HG03135 (cell line): Measurements from ENCODE around the gene COL2A1.

Experiments
- ATAC-seq: cut with Tn5 transposase; IDR thresholded peaks from one replicate; pipeline ENCODE4 v1.9.1; 2021; ENCODE audit warnings: mild to moderate bottlenecking, moderate library complexity; ENCODE audit not compliant: unreplicated experiment

The COL2A1 gene

DNA sequence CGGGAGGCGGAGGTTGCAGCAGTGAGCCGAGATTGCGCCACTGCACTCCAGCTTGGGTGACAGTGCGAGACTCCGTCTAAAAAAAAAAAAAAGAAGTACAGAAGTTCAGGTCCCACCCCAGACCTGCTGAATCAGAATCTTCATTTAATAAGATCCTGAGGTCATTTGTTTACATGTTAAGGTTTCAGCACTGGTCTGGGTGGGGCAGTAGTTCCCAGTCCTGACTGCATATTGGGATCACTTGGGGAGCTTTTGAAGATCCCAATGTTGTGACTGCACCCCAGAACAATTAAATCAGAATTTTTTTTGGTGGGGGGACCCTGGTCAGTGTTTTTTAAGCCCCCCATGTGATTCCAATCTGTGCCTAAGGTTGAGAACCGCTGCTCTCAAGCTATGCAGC lies 11.7 kb upstream of the COL2A1 start:
- no peak for ATAC-seq

DNA sequence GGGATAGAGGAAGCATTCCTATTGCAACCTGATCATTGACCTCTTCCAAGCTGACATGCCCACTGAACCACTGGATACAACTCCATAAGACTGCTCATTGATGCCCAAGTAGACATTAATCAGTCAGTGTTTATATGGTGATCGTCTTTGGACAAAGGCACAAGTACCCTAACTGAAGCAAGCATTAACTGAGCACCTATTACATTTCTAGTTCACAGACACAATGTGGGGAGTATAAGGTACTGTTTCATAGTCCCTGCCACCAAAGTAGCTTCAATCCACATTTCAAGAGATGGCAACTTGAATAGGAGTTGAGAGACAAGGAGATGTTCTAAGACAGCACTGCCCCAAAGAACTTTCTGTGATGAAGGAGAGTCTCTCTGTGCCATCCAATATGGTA lies 10.9 kb upstream of the COL2A1 start:
- ATAC-seq: no peak

DNA sequence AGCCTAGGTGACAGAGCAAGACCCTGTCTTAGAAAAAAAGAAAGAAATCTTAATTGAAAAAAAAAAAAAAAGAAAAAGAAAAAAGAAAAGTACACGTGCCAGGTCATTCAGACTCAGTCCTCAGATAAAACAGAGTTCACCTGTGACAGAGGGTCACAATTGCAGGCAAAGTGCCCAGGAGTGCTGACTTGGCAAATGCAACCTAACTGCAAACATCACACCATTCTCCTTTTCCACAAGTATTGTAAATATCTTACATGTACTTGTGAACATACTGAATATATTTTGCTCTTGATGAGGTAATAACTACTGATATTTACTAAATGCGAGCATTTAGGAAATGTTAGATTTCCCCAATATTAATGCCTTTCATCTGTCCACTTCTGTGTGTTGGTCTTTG lies 9.0 kb upstream of the COL2A1 start:
- ATAC-seq: no peak

- ATAC-seq: no peak
These were observed 7.8 kb upstream of the COL2A1 start for GRCh38 chr12:48012070-48012469.

GRCh38 chr12:48010366-48010970 lies 6.2 kb upstream of the COL2A1 start:
- ATAC-seq: no peak

GRCh38 chr12:48009471-48009870 lies 5.2 kb upstream of the COL2A1 start:
- no peak for ATAC-seq

DNA sequence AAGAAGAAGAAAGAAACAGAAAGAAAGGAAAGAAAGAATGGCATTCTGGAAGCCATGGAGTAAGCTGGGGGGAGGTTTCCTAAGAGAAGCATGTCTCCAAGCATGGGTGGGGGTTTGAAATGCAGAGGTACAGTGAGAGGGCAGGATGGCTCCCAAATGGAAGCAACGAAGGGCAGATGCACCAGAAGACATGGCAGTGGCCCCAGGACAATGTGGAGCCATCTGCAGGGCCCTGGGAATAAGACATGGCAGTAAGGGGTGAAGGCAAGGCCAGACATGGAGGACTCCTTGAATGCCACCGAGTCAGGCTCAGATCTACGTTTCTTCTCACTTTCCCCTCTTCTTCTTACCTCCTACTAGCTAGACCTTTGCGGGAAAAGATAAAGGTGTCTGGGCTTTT lies 4.7 kb upstream of the COL2A1 start:
- no peak for ATAC-seq

GRCh38 chr12:48008349-48008748 lies 4.1 kb upstream of the COL2A1 start:
- ATAC-seq: no peak

GRCh38 chr12:48007206-48007605 lies 2.9 kb upstream of the COL2A1 start:
- ATAC-seq: no peak

DNA sequence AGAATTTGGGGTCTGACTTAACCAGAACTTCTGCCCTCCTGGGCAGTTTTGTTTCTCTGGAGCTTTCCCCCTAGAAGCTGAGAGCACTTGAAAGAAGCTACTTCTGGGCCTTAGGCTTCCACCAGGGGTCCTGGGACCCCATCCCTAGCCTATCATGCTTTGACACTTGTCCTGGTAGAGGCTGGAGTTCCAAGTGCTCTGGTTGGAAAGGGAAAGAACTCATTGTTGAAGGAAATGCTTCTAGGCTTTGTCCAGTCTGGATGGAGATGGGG lies 1.4 kb upstream of the COL2A1 start:
- ATAC-seq: no peak

- ATAC-seq: no peak
These were observed 899 bp upstream of the COL2A1 start for GRCh38 chr12:48005001-48005749.

GRCh38 chr12:48003226-48004052 lies 837 bp downstream of the COL2A1 start:
- ATAC-seq: no peak

DNA sequence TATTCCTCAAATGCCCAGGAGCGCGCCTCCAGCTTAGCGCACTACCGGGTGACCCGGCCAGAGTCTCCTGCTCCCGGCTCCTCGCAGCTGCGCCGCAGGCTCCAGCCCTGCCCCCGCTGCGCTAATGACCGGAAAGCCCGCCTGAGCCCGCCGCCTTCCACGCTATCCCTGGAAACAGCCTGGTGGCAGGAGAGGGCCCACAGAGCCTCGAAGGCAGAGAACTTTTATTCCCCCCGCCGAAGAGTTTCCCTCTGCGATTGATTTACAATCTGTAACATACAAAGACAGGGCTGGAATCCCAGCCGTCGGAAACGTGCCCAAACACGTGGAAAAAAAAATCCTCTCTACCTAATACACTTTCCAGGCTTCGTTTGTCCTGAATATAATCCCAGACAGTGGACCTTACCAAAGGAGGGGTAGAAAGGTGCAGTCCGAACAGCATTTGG lies 1.5 kb downstream of the COL2A1 start:
- ATAC-seq: no peak

DNA sequence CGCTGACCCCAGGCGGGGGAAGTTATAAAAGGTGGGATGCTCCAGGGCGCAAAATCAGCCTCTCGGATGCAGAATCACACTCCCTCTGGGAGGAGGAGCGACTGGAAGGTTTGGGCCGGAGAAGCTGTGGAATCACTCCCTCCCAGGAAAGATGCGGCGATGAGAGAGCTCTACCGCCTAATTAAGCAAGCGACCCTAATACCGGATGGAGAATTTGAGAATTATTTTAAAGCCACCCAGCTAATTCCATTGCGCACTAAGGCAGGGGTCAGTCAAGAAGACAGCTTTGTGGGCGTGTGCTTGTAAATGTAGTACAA lies 1.9 kb downstream of the COL2A1 start:
- no peak for ATAC-seq

DNA sequence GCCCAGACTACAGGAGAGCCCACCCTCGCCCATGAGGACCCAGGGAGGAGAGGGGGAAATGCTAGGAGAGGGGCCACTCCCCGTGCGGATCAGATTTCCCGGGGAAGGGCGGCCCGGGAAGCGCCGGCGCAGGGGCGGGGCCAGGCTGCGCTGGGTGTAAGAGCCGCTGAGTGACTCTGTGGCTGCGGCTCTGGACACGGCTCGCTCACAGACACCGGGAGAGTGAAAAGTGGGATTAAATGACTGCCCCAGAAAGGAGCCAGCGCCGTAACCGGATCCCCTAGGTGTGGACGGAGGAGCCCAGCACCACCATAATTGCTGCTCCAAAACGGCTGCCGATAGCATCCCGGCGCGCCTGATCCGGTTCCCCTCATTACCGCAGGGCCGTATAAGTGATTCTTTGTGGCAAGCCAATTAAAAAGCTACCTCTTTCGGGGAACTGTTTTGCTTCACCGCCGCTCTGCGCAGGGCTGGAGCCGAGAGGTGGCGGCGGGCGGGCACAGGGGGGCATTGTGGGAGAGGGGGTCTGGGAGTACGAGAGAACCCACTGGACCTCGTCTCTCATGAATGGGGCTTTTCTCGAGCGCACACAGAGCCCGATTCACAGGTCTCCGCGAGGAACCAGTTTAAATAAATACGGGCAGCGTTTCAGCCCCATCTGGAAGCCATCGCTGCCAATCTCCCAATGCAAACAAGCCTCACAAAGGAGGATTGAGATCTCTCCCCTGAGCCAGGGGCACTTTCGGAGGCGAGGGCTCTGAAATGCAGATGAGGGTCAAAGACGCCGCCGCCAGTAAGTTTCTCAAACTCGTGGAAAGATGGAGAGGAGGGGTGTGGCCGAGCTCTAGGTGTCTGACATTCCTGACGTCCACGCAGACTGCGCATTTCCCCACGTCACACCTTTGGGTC lies 2.5 kb downstream of the COL2A1 start:
- ATAC-seq: no peak

DNA sequence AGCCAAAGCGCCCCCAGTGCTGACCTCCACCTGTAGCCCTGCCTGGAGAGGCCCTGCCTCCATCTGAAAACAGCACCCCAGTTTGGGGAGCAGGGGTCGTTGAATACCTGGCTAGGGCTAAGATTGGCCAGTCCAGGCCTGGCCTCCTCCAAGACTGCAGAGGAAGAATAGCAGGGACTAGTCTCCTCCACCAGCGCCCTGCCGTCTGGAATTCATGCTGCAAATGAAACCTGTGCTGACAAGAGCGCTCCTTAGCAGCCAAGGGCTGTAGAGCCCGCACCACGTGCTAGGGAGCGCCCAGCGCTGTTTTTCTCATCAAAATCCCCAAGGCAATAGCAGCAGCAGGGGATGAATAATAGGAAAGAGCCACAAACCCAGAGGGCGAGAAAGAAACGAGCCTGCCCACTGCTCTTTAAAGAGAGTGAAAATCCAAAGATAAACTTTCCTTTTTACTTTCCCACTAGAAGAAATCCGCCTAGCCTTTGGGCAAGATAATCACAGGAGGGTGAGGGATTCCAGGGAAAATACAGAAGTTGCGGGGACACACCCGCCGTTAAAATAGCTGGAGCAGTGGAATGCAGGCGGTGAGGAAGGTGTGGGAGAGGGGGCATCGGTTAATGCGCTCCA lies 3.3 kb downstream of the COL2A1 start:
- ATAC-seq: no peak

- ATAC-seq: no peak
These were observed 4.5 kb downstream of the COL2A1 start for GRCh38 chr12:47999816-48000215.

GRCh38 chr12:47997321-47997720 lies 7.0 kb downstream of the COL2A1 start:
- no peak for ATAC-seq

DNA sequence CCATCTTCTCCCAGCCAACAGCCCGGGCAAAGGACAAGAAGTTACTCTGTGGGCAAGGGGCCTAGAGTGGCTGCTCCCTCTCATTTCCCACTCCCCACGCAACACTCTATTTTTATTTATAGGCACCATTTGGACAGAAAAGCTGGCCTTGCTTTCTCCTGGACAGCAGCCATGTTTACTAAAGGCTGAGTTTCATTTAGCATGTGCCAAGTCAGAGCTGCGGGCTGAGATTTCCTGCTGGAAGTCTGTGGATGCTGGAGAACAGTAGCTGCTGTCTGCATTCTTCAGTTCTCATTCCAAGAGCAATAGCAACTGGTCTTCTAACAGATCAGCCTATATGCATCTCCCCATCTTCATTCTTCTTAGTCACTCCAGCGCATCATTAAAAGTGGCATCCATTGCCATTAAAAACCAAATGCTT lies 8.3 kb downstream of the COL2A1 start:
- ATAC-seq: no peak

DNA sequence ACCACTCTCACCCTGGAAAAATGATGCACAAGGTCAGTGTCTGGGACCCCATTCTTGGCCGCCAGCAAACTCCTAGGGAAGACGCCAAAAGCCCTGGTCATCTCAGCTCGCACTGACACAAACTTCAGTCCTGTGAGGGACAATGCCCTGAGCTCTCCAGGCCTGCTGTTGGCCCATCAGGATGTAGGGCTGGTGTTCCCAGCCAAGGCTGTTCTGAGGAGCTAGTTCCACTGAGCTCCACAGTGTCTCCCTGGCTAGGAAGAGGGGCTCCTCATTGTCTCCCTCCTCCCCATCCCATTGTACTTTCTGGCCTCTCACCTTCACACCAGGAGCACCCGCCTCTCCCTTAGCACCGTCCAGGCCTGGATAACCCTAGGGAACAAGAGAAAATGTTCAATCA lies 10.8 kb downstream of the COL2A1 start:
- no peak for ATAC-seq

DNA sequence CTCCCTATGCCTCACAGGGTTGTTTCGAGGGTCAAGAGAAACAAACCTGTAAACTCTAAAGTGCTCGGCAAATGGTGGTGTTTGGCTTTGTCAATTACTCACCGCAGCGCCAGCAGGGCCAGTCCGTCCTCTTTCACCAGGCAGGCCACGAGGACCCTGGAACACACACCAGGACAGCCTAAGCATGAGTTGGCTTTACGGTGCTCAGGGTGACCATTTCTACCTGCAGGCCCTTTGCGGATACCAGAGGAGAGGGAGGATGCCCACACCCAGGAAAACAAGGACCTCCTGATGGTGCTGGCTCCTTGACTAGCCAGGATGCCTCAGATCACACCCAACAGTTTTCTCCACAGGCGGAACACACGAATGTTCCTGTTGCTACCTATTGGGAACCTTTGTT lies 11.5 kb downstream of the COL2A1 start:
- no peak for ATAC-seq
